ENCODE results near the gene CNTN4.

Gene CNTN4

GRCh38 chr3:2456788-2457187 lies 358.1 kb downstream of the CNTN4 start:
- no peak overlapping the region for H3K4me3 ChIP-seq (ENCODE audit: low read length)
- no peak for TF ChIP-seq ZNF274 (IDR thresholded peaks at IDR 0.05; ENCODE audit: low read depth, low read length)

DNA sequence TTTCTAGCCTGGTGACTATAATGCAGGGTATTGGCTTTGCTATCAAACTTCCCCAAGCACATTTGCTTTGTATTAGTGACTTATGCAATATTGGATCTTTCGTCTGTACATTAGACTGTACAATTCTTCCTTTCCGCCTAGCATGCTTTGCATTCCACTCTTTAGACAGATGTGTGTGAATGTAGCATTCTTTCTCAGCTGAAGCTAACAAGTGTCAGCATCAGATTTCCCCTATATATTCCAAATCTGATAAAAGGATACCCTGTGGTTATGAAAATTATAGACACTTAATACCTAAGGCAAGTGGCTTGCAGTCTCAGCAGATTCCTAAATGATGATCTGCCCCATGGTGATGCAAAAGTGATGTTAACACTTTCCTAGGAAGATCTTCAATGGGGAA lies 360.1 kb downstream of the CNTN4 start:
- H3K4me3 ChIP-seq (ENCODE audit: low read length) = no peak overlapping the region
- TF ChIP-seq ZNF274 (IDR thresholded peaks at IDR 0.05; ENCODE audit: low read depth, low read length) = no peak

DNA sequence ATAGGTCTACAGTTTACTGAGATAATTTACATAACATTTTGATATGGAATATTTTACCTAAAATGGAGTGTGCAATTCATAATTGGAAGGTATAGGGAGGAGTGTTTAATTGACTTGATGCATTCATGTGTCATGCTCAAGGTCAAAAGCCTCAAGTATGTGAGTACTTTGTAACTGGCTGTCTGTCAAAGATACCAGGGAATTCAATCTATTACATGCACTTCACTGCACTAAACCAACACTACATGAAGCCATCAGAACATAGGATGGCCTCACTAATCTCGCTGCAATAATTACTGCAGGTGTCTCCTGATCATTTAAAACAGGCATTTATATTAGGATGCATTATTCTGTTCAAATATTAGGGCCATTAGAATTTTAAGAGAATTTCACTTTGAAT lies 367.2 kb downstream of the CNTN4 start:
- no peak overlapping the region for H3K4me3 ChIP-seq (ENCODE audit: low read length)
- no peak for TF ChIP-seq ZNF274 (IDR thresholded peaks at IDR 0.05; ENCODE audit: low read depth, low read length)

- no peak overlapping the region for H3K4me3 ChIP-seq (ENCODE audit: low read length)
Measured at GRCh38 chr3:2468816-2469215, 370.1 kb downstream of the CNTN4 start.

DNA sequence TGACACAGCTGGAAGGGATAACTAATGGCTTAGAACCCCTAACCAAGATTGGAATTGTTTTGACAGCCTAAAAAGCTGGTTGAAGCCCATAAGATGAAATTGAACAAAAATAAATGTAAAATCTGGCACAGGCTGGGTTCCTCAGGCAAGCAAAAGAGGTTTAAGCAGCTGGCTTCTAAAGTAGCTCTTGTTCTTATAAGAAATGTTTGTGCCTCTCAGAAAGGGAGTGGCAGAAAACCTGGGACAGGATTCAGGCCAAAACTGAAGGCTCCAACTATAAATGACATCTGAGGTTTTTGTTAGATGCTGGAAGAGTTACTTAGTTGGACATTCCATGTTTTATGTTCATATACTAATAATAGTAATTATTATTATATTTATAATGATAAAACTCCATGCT lies 378.3 kb downstream of the CNTN4 start:
- no peak for TF ChIP-seq ZNF274 (IDR thresholded peaks at IDR 0.05; ENCODE audit: low read depth, low read length)
- no peak overlapping the region for H3K4me3 ChIP-seq (ENCODE audit: low read length)

More at GRCh38 chr3:2468816-2469215, 370.1 kb downstream of the CNTN4 start:
- TF ChIP-seq ZNF274 (IDR thresholded peaks at IDR 0.05; ENCODE audit: low read depth, low read length) = no peak

GRCh38 chr3:2477620-2478019 lies 379.0 kb downstream of the CNTN4 start:
- TF ChIP-seq ZNF274 (IDR thresholded peaks at IDR 0.05; ENCODE audit: low read depth, low read length) = no peak
- H3K4me3 ChIP-seq (ENCODE audit: low read length) = no peak overlapping the region

- H3K4me3 ChIP-seq (ENCODE audit: low read length) = no peak overlapping the region
- no peak for TF ChIP-seq ZNF274 (IDR thresholded peaks at IDR 0.05; ENCODE audit: low read depth, low read length)
Measured at GRCh38 chr3:2484162-2485026, 385.7 kb downstream of the CNTN4 start.

- H3K4me3 ChIP-seq (ENCODE audit: low read length) = no peak overlapping the region
- no peak for TF ChIP-seq ZNF274 (IDR thresholded peaks at IDR 0.05; ENCODE audit: low read depth, low read length)
Measured at GRCh38 chr3:2485027-2485375, 386.3 kb downstream of the CNTN4 start.

- TF ChIP-seq ZNF274 (IDR thresholded peaks at IDR 0.05; ENCODE audit: low read depth, low read length) = no peak
- no peak overlapping the region for H3K4me3 ChIP-seq (ENCODE audit: low read length)
Measured at GRCh38 chr3:2495746-2496145, 397.1 kb downstream of the CNTN4 start.

- H3K4me3 ChIP-seq (ENCODE audit: low read length) = no peak overlapping the region
- TF ChIP-seq ZNF274 (IDR thresholded peaks at IDR 0.05; ENCODE audit: low read depth, low read length) = no peak
Measured at GRCh38 chr3:2504912-2505311, 406.2 kb downstream of the CNTN4 start.

DNA sequence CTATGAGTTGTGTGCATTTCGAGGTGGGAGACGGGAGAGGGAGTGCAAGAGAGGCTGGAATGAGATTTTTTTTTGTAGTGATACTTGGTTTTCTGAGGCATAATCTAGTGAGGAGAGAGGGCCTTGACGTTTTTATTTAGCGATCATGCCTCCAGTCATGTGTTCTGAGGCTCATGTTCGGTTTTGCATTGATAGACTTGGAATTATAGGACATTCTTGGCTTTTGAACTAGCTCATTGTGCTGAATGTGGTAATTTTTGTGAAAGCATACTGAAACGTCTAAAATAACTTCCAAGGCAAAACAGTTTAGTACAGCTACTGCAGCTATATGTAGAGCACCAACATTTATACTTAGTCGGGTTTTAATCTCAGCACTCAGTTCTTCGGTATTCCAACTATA lies 408.1 kb downstream of the CNTN4 start:
- no peak for TF ChIP-seq ZNF274 (IDR thresholded peaks at IDR 0.05; ENCODE audit: low read depth, low read length)
- no peak overlapping the region for H3K4me3 ChIP-seq (ENCODE audit: low read length)

GRCh38 chr3:2510591-2511145 lies 412.0 kb downstream of the CNTN4 start:
- H3K4me3 ChIP-seq (ENCODE audit: low read length) = no peak overlapping the region
- no peak for TF ChIP-seq ZNF274 (IDR thresholded peaks at IDR 0.05; ENCODE audit: low read depth, low read length)

- no peak for TF ChIP-seq ZNF274 (IDR thresholded peaks at IDR 0.05; ENCODE audit: low read depth, low read length)
- no peak overlapping the region for H3K4me3 ChIP-seq (ENCODE audit: low read length)
Measured at GRCh38 chr3:2511356-2511755, 412.7 kb downstream of the CNTN4 start.

GRCh38 chr3:2512881-2513280 lies 414.2 kb downstream of the CNTN4 start:
- H3K4me3 ChIP-seq (ENCODE audit: low read length) = no peak overlapping the region
- no peak for TF ChIP-seq ZNF274 (IDR thresholded peaks at IDR 0.05; ENCODE audit: low read depth, low read length)

DNA sequence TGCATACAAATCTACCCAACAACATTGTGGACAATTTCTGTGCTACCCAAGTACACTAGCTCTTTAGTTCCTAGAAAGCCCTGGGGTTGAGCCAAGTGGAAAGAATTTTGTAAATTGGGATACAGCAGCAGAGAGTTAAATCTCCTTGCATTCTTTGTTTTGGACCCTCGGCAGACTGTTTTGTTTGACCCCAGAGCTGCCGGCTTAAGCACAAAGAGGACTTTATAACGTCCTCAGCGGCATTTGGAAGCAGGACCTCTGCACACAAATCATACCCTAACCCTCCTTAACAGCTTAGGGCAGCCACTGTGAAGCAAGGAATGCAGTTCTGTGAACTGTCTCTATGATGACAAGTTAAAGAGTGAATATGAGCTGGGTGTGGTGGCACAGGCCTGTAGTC lies 415.3 kb downstream of the CNTN4 start:
- H3K4me3 ChIP-seq (ENCODE audit: low read length) = no peak overlapping the region
- no peak for TF ChIP-seq ZNF274 (IDR thresholded peaks at IDR 0.05; ENCODE audit: low read depth, low read length)

Data from GM08714 (cell line).